Loucy (cell line): ENCODE measurements around the gene CC2D2B.

Source experiments
- H2AFZ ChIP-seq: fragments of 200-600 bp; sonication (generic); 2 replicates; pipeline ENCODE4 v1.6.0; 2016; ENCODE audit warnings: antibody characterized with exemption, mild to moderate bottlenecking, low read length, moderate library complexity
- H3F3A ChIP-seq: fragments of 200-600 bp; 2 replicates; pipeline ENCODE4 v1.6.0; 2016; ENCODE audit warnings: antibody characterized with exemption, low read depth, mild to moderate bottlenecking
- H3K27me3 ChIP-seq: fragments of 200-600 bp; sonication (generic); 2 replicates; pipeline ENCODE4 v1.6.1; 2014; ENCODE audit warnings: low read length, mild to moderate bottlenecking; ENCODE audit not compliant: insufficient read depth, poor library complexity, severe bottlenecking
- H3K36me3 ChIP-seq: fragments of 200-600 bp; sonication (generic); 2 replicates; pipeline ENCODE4 v1.6.1; 2016; ENCODE audit warnings: low read length; ENCODE audit not compliant: insufficient read depth
- H3K4me1 ChIP-seq: fragments of 200-600 bp; sonication (generic); 2 replicates; pipeline ENCODE4 v1.5.1; 2014; ENCODE audit warnings: low read length, mild to moderate bottlenecking; ENCODE audit not compliant: insufficient read depth, poor library complexity, severe bottlenecking
- H3K4me2 ChIP-seq: fragments of 200-600 bp; sonication (generic); 2 replicates; pipeline ENCODE4 v1.6.0; 2014; ENCODE audit warnings: antibody characterized with exemption, low read length, low read depth, mild to moderate bottlenecking; ENCODE audit not compliant: poor library complexity, severe bottlenecking
- H3K4me3 ChIP-seq: fragments of 200-600 bp; sonication (generic); 2 replicates; pipeline ENCODE4 v1.5.1; 2014; ENCODE audit warnings: low read length, mild to moderate bottlenecking, mixed read lengths; ENCODE audit not compliant: poor library complexity, severe bottlenecking
- H3K79me2 ChIP-seq: fragments of 200-600 bp; sonication (generic); 2 replicates; pipeline ENCODE4 v1.6.1; 2014; ENCODE audit warnings: low read length; ENCODE audit not compliant: insufficient read depth
- H3K9ac ChIP-seq: fragments of 200-600 bp; sonication (generic); 2 replicates; pipeline ENCODE4 v1.6.0; 2014; ENCODE audit warnings: mild to moderate bottlenecking, low read depth, low read length, moderate library complexity; ENCODE audit not compliant: poor library complexity, severe bottlenecking
- H3K9me2 ChIP-seq: fragments of 200-600 bp; sonication (generic); replicated peaks from 2 replicates; pipeline ENCODE4 v1.6.1; 2016; ENCODE audit warnings: low read depth, low read length, mixed read lengths
- H3K9me3 ChIP-seq: fragments of 200-600 bp; sonication (generic); 2 replicates; pipeline ENCODE4 v1.6.1; 2014; ENCODE audit warnings: mild to moderate bottlenecking, antibody characterized with exemption, low read length, low read depth; ENCODE audit not compliant: insufficient read depth
- H4K20me1 ChIP-seq: fragments of 200-600 bp; sonication (generic); 2 replicates; pipeline ENCODE4 v1.6.0; 2014; ENCODE audit warnings: antibody characterized with exemption, low read length, mild to moderate bottlenecking; ENCODE audit not compliant: insufficient read depth, poor library complexity, severe bottlenecking
- CTCF ChIP-seq: fragments of 200-600 bp; sonication (generic); conservative IDR thresholded peaks from 2 replicates; pipeline ENCODE4 v1.5.1; 2014; ENCODE audit warnings: mild to moderate bottlenecking, antibody characterized with exemption, low read length
- EZH2phosphoT487 ChIP-seq: fragments of 200-600 bp; IDR thresholded peaks from 2 replicates; pipeline ENCODE4 v1.6.1; 2018; ENCODE audit warnings: antibody characterized with exemption, mild to moderate bottlenecking, moderate library complexity, borderline replicate concordance

The CC2D2B gene

GRCh38 chr10:96014473-96015102 lies 106.8 kb downstream of the CC2D2B start:
- no peaks in the 10 kb centered on the region for H3K9me2 ChIP-seq
- H3K4me3 ChIP-seq = no peak overlapping the region
- H3K9ac ChIP-seq = no peak overlapping the region
- H3F3A ChIP-seq = no peaks in the 10 kb centered on the region
- no peak for TF ChIP-seq CTCF
- TF ChIP-seq EZH2phosphoT487 = no peak
- no peaks in the 10 kb centered on the region for H3K79me2 ChIP-seq
- no peak overlapping the region for H2AFZ ChIP-seq
- H3K9me3 ChIP-seq = no peaks in the 10 kb centered on the region
- H3K4me1 ChIP-seq = no peaks in the 10 kb centered on the region
- no peaks in the 10 kb centered on the region for H3K36me3 ChIP-seq
- H3K27me3 ChIP-seq = no peaks in the 10 kb centered on the region
- no peaks in the 10 kb centered on the region for H4K20me1 ChIP-seq
- no peak overlapping the region for H3K4me2 ChIP-seq

- Histone ChIP-seq H2AFZ (no peak overlapping the region), H3K79me2 (no peaks in the 10 kb centered on the region), H3K4me3 (no peak overlapping the region), H3K4me2 (no peak overlapping the region), H4K20me1 (no peaks in the 10 kb centered on the region), H3K4me1 (no peaks in the 10 kb centered on the region), H3K27me3 (no peaks in the 10 kb centered on the region), H3F3A (no peaks in the 10 kb centered on the region), H3K9ac (no peak overlapping the region), H3K9me2 (no peaks in the 10 kb centered on the region), H3K36me3 (no peaks in the 10 kb centered on the region), H3K9me3 (no peaks in the 10 kb centered on the region)
- TF ChIP-seq CTCF (peak; percentile 84), EZH2phosphoT487 (no peak)
Measured at GRCh38 chr10:96017191-96017687, 109.5 kb downstream of the CC2D2B start.

- Histone ChIP-seq H3K36me3 (no peaks in the 10 kb centered on the region), H3K4me3 (no peak overlapping the region), H3F3A (no peaks in the 10 kb centered on the region), H3K9ac (no peak overlapping the region), H3K4me1 (no peaks in the 10 kb centered on the region), H3K4me2 (no peak overlapping the region), H2AFZ (no peak overlapping the region), H3K9me3 (no peaks in the 10 kb centered on the region), H3K9me2 (no peaks in the 10 kb centered on the region), H4K20me1 (no peaks in the 10 kb centered on the region), H3K79me2 (no peaks in the 10 kb centered on the region), H3K27me3 (no peaks in the 10 kb centered on the region)
- TF ChIP-seq EZH2phosphoT487 (no peak), CTCF (no peak)
Measured at GRCh38 chr10:96021332-96021731, 113.6 kb downstream of the CC2D2B start.
